GM18951 (cell line): ENCODE measurements around the gene GDPD4.

Experiments
- POLR2A ChIP-seq: IDR thresholded peaks from 4 replicates; pipeline ENCODE4 v1.6.1; 2011; ENCODE audit warnings: mild to moderate bottlenecking; ENCODE audit not compliant: insufficient read length, insufficient read depth; ENCODE audit errors: extremely low read depth
- in situ Hi-C: fragments of 300-500 bp; cut with MboI; formaldehyde crosslinking; loops from one replicate; pipeline ENCODE4 v1.12.0; 2022; ENCODE audit warnings: low sequenced_read_pairs, mixed read lengths, inconsistent platforms; ENCODE audit not compliant: unreplicated experiment

The GDPD4 gene

DNA sequence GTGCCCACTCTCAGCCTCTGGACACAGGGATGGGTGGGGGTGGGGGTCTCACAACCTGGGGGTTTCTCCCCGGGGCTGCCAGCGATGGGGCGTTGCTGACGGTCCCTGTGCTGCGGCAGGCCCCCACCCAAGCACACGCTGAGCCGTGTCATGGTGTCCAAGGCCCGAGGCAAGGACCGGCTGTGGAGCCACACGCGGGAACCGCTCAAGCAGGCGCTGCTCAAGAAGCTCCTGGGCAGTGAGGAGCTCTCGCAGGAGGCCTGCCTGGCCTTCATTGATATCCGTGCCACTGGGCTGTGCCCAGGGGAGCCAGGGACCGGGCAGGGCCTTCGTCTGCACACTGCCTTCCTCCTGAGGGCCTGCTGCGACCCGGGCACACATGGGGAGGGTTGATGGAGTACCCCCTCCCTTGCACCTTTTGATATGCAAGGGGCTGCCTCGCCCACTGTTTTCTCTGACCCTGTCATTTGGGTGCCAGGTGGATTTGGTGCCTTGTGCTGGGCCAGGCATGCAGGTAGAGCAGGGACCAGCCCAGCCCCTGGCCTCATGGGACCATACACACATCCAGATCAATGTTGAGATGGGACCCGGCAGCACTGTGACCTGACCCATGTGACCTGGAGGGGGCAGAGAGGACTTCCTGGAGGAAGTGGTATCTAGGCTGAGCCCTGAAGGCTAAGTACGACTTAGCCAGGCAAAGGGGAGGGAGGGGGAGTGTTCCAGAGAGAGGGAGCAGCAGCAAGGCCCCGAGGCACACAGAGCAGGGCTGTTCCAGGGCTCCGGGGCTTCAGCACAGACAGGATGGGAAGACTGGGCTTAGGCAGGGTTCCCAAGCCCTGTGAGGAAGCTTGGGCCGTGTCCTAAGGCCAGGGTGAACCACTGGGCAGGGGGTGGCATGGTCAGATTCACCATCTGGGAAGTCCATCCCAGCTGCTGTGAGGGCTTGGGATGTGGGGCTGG lies 98.3 kb downstream of the GDPD4 start:
- in situ Hi-C loops = no loop called here
- no peak for TF ChIP-seq POLR2A

DNA sequence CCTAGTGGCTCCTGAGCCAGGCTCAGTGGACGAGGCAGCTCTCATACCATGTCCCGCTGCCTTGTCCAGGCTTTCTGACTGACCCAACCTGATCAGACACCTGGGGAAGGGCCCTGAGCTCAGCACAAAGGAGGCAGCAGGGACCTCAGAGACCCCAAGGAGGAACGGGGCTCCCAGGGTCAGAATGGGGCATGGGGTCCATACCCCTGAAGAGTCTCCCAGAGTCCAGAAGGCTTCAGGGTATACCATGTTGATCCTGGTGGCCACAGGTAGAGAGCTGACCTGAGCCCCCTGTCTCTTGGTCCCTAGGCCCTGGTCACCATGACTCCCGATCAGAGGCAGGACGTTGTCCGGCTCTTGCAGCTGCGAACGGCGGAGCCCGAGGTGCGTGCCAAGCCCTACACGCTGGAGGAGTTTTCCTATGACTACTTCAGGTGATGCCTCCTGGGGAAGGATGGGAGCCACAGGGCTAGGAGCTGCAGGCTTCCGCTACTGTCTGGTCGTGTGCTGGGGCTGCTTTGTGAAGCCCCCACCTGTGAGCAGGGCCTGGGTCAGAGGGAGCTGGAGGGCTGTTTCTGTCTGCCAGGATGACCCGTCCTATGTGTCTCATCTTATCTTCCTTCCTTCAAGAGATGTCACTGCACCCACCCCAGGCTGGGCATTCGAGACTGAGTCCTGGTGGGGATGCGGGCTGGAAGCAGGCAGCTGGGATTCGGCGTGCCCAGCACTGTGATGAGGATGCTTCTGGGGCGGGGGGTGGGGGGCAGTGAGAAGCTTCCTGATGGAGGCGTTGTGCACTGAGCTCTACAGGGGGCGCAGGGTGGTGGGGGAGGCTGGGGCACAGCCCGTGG lies 99.3 kb downstream of the GDPD4 start:
- in situ Hi-C loops = no loop called here
- TF ChIP-seq POLR2A = no peak

DNA sequence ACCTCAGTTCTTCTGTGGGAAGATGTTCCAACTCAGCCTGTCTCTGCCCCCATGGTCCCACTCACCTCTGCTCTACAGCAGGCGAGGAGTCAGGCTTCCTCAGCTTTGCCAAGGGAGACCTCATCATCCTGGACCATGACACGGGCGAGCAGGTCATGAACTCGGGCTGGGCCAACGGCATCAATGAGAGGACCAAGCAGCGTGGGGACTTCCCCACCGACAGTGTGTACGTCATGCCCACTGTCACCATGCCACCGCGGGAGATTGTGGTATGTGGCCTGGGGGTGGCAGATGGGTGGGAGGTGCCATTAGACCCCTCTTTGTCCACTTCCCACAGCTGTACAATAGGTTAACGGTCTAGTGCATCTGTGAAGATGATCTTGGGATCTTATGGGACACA lies 100.1 kb downstream of the GDPD4 start:
- in situ Hi-C loops = no loop called here
- TF ChIP-seq POLR2A = no peak

DNA sequence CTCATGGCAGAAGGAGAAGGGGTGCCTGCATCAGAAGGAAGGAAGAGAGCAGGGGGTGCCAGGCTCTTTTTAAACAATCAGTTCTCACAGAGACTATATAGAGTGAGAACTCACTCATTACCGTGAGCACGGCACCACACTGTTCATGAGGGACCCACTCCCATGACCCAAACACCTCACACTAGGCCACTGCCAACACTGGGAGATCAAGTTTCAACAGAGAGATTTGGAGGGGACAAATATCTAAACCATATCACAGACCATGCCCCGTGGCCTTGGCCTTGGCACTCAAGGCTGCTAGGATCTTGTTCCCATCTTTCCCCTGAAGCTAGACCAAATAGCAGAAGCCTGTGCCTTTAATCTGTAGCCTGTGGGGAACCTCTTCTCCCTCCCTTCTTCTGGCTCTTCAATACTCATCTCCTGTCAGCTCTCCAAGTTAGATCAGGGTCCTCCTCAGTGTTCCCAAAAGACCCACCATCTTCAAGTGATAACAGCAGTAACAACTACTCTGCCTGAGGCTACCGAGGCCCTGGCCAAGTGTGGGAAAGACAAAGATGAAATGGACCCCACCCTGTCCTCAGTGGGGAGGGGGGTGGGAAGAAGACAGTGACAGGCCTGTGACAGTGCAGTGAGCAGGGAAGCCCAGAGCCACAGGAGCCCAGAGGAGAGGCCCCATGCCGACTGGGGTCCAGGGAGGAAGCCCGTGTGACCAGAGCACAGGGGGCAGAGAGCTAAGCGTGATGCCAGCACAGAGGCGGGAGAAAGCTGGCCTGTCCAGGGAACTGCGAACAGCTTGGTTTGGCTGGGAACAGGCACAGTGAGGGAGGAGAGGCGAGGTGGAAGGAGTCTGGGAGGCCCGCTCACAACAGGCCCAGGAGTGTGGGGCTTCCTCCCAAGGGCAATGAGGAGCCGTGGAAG lies 100.9 kb downstream of the GDPD4 start:
- in situ Hi-C loops = no loop called here
- TF ChIP-seq POLR2A = no peak

DNA sequence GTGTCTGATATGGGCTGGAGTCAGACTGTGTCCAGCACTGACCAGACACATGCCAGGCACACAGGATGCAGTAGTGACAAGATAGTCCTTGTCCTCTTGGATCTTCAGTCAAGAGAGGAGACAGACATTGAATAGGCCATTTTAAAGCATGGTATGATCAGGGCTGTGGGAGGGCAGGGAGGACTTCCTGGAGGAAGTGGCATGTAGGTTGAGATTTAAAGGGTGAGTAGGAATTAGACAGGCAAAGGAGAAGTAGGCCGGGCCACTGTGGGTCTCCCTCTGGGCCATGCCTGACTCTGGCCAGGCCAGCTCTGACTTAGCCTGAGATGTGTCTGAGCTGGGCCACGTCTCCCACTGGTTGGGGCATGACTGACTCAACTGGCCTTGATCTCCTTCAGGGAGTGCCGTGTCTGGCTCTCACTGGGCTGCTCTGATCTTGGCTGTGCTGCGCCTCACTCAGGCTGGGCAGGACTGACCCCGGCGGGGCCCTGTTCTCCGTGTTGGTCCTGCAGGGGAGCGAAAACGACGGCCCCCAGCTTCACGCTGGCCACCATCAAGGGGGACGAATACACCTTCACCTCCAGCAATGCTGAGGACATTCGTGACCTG lies 102.2 kb downstream of the GDPD4 start:
- no peak for TF ChIP-seq POLR2A
- in situ Hi-C loops = no loop called here

DNA sequence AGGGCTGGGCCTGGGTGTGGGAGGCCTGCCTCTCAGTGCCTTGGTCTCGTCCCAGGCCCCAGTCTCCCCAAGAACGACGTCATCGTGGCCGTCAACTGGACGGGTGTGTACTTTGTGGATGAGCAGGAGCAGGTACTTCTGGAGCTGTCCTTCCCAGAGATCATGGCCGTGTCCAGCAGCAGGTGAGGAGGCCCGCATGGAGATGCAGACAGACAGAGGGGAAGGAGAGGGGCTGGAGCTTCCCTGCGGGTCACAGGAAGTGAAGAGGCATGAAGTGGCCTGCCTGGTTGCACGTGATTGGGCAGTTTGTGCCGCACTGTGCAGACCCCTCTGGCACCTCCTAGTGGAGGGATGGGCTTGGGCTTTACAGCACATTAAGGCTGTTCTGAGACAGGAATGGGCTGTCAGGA lies 103.0 kb downstream of the GDPD4 start:
- in situ Hi-C loops = no loop called here

DNA sequence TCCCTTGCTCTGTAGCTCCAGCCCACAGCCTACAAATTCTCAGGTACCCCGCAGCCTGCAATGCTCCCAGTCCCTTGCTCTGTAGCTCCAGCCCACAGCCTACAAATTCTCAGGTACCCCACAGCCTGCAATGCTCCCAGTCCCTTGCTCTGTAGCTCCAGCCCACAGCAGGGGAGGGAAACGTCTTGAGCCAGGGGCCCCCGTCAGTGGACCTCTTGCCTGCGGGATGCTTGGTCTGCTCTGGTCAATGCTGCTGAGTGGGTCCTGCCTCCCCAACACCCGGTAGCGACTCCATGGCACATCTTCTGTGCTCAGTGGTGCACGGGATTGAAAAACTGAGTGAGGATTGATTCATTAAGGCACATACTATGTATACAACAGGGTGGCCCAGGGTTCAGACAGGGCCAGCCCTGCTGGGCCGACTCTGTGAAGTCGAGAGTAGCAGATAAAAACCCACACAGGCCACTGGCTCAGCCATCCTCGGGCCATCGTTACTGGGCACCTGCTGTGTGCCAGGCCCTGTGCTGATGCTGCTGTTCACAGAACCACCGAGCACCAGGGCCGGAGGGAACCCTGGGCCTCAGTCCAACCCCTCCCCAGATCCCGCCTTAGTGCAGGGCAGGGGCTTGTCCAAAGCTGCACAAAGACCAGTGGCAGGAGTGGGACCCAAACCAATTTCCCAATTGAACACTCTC lies 103.7 kb downstream of the GDPD4 start:
- in situ Hi-C loops = no loop called here
- no peak for TF ChIP-seq POLR2A

More for the DNA sequence above, 103.0 kb downstream of the GDPD4 start:
- no peak for TF ChIP-seq POLR2A

DNA sequence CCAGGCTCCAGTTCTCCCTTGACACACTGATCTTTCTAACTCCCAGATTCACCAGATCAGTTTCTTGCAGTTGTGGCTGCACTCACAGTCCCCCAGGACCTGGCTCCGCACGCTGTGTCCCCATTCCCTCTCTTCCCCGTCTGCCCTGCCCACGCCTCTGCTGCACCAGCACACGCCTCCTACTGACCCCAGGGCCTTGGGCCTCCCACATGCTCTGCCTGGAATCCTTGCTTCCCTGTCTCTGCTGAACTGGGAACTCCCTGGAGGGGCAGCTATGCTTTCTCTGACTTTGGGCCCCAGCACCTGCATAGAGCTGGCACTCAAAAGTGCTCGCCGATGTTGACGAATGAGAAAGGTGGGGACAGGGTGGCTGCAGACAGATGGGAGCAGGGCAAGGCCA lies 104.5 kb downstream of the GDPD4 start:
- in situ Hi-C loops = no loop called here
- TF ChIP-seq POLR2A = no peak

DNA sequence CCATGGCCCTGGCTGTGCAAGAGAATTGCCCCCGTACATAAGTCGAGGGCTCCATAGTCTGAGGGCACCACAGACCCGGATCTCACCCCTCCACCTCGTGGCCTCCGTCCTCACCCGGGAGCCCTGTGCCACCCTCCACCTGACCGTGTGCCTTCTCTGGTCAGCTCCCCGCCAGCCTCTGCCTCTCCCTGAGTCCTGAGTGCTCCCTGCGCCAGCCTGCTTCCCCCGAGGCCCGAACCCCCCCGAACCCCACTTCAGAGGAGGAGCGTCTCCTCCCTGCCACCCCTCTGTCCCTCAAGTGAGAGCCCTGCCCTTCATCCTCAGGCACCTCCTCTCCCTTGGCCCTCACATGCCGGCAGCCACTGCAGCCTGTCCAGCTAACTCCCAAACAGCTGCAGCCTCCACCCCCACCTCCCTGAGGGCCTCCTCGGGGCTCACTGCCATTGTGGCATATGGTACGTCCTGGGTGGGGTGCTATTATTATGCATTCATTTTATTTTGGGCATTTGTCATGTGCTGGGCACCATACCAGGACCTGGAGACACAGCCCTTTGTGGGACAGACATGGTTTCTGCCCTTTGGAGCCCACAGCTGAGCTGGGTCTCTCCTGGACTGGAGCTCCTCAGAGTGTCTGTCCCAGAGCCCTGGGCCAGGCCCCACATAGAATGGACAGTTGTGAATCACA lies 106.3 kb downstream of the GDPD4 start:
- TF ChIP-seq POLR2A = no peak
- in situ Hi-C loops = no loop called here

DNA sequence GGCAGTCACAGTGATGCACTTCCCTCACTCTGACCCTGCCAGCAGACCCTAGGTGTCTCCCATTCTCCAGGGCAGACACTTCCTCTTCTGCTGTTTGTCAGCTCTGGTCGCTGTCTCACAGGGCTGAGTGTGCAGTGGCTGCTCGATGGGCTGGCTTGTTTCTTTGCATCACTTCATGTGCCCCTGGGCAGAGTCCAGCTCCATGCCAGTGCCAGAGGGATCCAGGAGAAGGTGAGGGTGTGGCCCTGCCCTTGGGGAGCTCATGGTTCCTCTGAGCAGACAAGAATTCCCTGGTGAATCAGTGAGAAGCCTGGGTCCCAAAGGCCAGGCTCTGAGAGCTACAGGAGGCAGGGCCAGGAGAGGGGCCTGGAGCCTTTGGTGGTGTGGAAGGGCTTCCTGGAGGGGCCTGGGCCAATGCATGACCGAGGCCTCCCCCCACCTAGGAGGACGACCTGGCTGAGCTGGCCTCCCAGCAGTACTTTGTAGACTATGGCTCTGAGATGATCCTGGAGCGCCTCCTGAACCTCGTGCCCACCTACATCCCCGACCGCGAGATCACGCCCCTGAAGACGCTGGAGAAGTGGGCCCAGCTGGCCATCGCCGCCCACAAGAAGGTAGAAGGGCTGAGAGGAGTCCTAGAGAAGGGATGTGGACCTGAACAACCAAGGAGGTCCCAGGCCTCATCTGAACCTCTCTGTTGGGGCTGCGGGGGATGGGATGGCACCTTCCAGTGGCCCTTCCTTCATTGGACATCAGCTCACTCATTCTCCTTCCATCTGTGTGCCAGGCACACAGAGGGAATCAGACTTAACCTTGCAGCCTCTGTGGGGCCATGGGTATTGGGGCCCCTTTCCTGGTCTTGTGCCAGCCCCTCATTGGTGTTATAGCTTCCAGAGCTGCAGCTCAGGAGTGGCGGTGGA lies 107.3 kb downstream of the GDPD4 start:
- in situ Hi-C loops = no loop called here
- TF ChIP-seq POLR2A = no peak
